DMS53 treated with DMSO at 0.1 percent for 48 hours (cell line): ENCODE measurements around the gene RNF31.

Source experiments
- DNase-seq: peaks from one replicate; lab custom pipeline; 2025; ENCODE audit not compliant: unreplicated experiment; lab: John Stamatoyannopoulos, UW

RNF31 gene

DNA sequence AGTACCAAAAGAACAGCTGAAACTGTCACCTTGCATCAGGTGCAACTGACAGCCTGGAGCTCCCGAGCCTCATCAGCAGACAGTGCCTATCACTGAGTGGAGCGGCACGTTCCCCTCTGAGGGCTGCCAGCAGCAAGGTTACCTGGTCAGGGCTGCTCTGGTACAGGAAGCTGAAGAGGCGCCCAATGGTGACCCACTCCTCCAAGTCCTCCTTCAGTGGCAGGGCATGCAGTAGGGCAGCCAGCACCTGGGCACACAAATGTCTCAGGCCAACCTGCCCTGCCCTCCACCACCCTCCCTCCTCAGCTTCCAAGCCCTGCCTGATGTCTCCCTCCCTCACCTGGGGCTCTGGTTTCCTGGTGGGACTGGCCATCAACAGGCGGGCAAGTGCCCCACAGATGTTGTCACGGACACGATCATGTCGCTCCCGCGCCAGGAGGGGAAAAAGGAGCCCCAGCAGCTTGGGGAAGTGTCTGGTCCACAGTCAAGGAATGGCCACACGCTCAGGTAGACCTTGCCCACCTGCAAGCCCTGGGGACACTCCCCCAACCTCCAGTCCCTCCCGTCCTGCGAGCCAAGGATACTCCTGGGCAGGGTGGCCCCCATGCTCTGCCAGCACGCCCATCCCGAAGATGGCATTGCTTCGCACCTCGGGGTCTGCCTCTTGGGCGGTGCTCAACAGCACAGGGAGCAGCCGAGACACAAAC lies 34.2 kb downstream of the RNF31 start:
- no peak for DNase-seq

DNA sequence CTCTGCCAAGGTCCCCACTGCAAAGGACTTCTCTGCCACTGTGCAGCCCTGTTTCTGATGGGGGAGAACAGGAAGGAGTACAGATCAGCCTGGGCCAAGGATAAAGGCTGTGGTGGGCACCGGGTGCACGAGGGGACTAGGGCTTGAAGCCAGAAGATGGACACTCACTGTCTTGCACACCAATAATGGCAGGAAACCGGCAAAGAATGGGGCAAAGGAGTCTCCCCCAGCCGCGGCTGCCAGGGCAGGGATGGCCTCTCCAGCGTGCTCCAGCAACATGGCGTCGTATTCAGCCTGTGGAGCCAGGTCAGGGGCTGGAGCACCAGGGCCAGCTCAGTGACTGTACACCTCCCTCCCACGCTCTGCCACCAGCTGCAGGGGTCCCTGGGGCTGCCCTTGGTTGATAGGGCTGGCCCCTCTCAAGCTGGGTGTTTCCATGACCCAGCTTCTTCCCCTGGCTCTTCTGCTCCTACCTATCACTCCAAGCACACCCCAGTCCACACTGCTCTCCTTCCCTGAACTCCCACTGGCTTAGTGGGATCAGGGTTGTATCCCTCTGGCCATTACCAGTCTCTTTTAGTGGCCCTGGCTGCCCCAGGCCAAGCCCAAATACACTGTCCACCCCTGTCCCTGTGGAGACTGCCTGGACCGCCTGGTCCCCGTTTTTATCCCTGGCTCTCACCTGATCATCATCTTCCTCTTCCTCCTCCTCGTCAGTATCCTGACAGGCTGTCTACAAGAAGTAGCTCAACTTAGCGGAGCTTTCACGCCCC lies 35.0 kb downstream of the RNF31 start:
- no peak for DNase-seq

DNA sequence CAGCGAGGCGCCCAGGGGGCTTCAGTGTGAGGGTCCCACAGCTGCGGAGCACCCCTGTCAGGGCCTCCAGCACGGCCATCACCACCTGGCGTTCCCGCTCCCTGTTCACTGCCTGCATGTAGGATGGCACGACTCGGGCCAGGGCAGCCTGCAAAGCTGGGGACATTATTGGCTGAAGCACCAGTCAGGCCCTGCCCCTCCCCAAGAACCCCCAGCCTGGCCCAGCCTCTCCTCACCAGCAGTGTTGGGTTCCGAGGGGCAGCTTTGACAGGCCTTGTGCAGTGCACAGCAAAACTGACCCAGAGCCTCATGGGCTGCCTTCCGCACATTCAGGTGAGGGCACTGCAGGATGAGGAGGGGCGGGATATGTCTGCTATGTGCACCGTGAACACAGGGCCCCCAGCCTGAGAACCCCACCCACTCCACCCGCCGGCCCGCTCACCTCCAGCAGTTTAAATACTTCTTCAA lies 35.8 kb downstream of the RNF31 start:
- no peak for DNase-seq

DNA sequence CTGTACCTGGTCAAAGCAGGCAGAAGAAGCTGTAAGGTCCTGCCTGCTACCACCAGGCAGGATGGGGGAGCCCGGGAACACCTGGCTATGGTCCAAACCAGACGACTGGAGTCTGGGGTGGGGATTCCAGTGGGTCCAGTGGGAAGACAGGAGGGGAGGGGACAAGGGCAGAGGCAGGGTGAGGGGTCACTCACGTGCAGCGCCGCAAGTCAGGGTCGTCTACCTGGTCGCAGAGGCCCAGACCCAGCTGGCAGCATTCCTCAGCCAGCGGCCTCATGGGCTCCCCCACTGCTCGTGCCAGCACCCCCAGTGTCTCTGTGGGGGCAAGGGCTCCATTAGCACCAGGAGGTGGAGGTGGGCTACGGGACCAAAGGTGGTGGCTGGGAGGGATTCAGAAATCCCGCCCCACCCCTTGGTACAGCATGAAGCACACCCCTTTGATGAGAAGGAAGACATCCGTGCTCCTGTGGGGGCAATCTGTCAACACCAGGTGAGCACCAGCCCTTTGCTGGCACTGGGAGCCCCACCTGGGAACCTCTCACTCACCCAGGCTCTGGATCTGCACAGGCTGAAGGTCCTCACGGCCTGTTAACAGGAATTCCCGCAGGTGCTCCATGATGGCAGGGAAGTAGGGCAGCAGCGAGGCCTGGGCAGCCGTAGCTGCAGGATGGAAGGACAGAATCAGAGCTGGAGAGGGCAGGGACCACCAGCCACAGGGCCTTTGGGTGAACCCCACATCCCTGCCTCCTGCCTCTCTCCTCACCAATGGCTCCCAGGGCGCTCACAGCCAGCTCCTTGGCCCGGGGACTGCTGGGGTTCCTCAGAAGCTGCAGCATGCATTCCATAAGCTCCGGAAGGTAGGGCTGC lies 37.0 kb downstream of the RNF31 start:
- no peak for DNase-seq

DNA sequence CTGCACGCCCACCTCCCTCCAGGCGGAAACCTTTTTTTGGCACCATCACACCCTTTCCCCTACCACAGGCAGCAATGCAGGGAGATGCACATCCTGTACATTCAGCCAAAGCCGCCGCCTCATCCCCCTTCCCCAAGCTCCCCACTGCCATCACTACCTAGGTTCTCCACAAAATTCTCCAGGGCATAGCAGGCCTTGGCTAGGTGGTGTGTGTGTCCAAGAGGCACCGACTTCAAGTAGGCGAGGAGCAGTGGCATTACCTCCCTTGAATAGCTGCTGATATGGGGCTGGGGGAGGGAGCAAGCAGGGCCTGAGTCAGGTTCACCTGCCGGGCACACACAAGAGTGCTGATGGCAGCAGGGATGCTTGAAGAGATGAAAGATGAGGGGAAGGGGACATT lies 37.7 kb downstream of the RNF31 start:
- DNase-seq: no peak

DNA sequence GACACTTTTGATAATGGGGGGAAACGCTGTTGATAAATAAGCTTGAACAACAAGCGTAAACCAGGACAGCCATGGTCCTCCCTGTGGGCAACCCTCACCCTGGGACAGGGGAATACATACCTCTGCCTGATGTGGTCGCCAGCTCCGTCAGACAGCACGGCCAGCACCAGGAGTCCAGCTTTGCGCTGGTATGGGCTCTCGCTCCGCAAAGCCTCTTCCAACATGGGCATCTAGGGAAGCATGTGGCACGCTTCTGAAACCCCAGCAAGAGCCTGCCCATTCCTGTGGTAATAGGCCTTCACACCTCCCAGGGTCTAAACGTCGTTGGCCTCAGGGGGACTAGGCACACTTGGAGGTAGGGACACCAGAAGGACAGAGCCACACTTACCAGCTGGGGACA lies 38.4 kb downstream of the RNF31 start:
- DNase-seq: no peak

DNA sequence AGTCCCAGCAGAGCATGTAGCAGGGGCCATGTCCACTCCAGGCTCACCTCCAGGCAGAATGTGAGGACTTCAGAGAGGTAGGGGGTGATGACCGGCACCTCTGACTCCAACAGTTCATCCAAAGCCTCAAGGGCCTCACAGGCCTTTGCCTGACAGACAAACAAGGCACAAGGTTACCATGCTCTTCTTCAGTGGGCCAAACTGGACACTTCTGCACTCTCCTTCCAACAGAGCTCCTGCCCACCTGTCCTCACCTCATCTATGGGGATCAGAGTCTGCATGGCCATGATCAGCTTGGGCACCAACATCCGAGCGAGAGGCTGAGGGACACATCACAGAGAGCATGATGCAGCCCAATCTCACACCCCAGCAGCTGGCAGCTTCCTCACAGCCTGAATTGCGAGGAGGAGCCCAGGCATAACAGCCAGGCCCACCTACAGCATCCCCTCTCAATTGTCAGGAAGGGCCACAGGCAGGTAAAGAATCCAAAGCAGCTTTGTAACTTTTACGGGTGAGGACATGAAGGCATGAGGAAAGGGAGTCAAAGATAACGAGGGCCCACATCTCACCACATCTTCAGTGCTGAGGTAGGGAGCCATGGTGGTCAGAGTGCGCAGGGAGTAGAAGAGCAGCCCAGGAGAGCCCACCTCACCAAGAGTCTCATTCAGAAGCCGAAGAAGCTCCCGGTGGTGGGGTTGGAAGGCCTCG lies 39.7 kb downstream of the RNF31 start:
- no peak for DNase-seq

DNA sequence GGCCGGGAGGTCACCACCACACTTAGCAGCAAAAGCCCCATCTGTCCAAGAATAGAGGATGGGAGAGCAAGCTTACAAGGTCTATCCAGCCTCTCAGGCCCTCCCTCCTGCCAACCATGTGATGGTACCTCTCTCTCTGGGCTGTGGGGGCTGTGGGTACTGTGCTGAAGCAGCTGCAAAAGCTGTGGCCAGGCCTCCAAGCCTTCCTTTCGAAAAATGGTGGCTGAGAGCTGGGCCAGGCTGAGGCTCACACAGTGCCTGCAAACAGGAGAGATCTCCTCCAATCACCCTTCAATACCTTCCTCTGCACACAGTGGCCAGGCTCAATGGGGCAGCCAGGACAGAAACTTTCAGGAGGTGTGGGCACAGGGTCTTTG lies 40.2 kb downstream of the RNF31 start:
- DNase-seq: no peak

DNA sequence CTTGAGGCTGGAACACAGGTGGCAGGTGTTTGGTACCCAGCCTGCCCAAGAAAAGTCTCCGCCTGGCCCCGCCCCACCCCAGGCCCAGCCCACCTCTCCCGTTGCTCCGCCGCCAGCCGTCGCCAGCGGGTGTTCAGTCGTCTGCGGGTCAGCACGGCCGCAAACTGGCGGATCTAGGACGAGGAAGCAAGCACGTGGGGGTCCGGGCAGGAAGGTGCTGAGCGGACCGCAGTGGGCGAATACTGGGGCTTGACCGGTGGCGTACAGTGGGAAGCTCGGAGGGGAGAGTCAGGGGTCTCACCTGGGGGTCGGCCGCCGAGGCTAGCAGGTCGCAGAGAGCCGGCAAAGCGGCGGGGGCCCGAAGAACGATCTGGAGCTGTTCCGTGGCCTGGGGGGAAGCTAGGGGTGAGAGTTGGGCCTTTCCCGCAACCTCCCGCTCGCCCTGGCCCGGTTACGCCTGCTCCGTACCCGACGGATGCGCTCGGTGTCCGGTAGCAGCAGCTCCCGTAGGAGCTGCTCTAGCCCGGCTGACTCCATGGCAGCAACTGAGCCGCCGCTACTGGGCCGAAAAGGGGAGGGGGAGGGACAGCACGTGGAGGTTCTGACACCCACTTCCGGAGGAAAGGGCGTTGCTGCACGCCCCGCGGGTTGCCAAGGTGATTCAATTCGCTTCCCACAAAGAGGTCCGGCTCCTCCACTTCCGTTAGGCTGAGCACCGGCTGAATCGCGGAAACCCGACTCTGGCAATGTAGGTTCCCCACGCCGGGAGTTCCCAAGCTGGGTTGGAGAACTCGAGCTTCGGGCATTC lies 41.2 kb downstream of the RNF31 start, which contains the start of gene IPO4:
IPO4 (minus strand) TSS at position 566 of the 808 bp plus-strand sequence; CDS start at position 537, 29 bp downstream.
- peak; percentile 87 for DNase-seq

DNA sequence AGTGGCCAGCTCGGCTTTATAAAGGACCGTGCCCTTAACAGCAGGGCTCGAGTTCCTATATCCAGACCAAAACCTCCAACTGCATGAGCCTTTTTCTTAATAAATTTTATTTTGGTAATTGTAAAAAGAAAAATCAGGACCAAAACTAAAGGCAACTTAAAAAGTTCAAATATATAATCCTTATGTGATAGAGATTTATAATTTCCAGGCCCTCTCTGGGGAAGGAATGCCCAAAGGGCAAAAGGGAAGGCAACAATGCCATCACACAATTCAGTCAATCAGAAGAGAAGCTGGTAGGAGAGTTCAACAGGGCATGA lies 41.7 kb downstream of the RNF31 start:
- no peak for DNase-seq

DNA sequence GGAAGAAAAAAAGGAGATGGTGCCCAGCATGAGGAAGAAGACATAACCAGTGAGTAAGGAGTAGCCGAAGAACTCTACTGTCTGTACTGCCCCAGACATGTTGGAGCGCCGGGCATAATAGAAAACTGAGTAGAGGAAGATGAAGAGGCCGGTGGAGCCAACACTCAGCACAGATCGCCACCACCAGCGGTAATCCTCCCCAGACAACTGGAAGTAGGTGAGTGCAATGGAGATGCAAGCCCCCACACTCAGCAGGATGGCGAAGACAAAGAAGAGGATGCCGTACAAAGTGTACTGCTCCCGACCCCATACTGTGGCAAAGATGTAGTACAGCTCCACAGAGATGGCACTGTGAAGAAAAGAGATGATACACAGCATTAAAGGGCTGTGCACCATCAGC lies 42.2 kb downstream of the RNF31 start:
- DNase-seq: no peak

DNA sequence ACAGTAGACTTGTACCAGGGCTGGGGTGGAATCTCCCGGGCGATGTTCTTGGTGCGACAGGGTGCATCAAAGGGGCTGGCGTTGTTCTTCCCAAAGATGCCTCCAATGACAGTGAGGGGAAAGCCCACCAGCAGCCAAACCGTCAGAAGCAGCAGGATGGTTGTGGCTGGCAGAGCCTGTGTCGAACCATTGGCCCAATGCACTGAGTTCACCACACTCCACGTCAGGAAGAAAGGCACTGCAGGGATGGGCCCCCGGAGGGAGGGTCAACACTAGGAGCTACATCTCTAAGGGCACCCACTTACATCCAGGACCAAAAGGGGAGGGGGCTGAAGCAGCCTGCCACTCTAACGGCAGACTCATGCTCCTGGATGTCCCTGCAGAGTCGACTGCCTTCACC lies 43.1 kb downstream of the RNF31 start:
- DNase-seq: no peak

DNA sequence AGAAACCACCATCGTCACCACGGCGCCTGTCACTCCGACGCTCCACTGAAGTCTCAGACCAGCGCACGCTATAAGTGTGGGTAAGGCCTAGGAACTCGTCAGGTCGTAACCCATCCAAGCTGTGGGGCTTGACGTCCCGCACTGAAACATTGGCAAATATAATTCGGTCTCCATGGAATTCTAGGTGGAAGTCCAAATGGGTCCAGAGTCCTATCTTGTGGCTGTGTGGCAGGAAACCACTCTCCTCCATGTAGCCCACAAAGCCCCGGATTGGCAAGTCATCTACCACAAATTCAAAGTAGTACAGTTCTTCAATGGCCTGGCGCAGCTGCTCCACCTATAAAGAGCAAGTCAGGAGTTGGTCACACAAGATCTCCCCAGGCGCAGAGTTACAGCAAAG lies 45.6 kb downstream of the RNF31 start:
- DNase-seq: no peak

DNA sequence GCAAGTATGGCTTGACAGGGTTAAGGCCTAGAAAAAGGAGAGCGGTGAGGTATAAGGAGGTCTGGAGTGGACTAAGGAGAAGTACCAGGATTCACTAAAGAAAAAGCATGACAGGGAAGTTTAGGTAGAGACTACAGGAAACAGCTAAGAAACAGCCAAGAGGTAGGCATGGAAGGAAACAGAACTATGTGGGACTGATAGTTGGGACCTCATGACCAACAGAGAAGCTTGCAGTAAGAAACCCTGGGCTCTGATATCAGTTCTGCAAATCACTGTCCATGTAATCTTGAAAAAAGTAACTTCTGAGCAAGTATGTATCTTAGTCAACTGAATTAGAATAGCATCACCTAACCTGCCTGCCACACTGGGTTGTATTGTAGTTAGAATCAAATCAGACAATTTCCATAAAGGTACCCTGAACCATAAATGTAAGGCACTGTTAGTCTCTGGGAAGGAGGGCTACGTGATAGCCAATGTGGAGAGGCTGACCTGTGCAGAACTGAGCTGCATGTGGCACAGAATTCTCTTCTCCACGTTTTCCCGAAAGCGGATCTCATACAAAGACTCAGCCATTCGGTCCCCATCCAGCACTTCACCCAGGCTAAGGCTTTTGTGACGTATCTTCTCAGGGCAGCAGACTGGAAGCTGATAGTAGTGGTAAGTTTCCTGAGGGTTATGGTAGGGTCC lies 47.0 kb downstream of the RNF31 start:
- no peak for DNase-seq

DNA sequence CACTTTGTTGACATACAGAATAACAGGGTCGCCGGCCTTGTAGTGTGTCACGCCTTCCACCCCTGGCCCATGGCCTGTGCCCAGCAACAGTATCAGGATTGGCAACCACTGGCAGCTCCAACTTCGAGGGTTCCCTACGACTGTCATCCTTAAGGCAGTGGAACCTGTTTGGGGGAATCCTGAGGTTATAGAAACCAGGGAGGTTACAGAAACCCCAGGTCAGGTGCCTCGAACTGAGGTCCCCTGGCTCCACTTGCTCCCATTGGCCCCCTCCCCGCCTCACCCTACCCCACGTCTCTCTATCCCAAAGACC lies 47.5 kb downstream of the RNF31 start:
- no peak for DNase-seq

DNA sequence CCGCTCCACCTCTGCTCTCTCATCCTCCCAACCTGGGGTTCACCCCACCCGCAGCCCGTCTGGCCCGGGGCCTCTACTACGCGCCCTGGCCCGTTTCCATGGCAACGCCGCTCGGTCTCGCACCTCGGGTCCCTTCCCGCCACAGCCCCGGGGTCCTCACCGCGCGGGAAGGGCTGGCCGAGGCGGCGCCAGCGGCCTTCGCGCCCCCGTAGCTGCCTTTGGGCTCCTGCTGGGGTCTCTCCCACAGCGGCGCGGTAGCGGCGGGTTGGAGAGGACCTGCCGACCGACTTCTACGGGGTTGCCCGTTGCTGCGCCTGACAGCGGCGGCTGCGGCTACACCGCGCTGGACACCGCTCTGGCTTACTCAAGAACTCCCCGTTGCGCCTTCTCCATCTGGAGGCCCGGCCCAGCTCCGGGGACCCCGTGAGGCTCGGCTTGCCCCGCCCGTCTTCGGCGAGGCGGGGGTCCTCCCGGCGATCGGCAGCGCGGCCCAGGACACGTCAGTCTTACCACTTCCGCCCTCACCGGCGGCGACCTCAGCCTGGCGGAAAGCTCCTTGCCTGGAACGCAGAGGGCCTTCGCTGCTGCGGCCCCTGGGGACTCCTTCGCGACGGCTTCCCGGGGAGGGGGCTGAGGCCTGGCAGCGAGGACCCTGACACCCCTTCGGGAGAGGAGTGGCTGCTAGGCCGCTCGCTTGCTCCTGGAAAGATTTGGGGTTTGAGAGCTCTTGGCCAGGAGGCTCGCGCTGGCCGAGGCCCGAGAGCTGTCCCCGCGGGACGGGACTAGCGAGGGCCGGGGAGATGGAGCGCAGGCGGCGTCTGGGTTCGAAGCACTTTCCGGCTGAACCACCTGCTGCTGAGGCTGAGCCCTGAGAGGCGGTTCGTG lies 48.1 kb downstream of the RNF31 start, which contains the start of gene TM9SF1:
TM9SF1 (minus strand) TSS at position 256 of the 885 bp plus-strand sequence. CDS start 422 bp downstream, outside the sequence.
- peak; percentile 60 for DNase-seq

DNA sequence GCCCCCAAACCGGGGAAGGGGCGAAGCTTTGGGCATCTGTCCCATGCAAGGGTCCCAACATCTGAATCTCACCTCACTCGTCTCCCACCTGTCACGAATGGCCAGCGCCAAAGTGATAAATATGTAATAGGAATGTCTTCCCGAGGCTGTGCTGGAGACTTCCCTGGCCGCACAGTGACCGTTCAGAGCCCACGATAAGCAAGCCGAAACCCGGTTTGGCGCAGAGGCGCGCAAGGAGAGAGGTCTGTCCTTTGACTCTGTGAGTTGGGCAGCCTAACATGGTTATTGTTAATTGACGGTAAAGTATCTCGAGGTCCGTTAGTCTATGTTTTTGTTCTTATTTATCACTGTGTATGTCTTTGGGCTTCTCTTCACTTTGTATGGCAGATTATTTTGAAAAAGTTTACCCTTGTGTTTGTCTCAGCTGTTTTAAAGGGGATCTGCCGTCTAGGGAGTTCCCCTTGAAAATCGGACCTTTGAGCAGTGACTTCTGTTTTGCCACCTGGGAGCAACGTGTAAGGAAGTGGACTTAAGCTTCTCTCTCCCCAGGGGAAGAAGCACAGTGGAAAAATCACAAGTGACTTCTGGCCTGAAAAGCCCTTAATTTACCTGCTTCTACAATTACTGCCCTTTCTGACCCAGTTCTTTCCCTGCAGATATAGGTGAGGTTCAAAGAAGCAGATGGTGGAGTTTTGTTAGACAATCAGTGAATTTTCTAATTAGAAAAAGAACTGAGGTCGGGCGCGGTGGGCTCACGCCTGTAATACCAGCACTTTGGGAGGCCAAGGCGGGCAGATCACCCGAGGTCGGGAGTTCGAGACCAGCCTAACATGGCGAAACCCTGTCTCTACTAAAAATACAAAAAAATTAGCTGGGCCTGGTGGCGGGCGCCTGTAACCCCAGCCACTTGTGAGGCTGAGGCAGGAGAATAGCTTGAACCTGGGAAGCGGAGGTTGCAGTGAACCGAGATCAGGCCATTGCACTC lies 49.1 kb downstream of the RNF31 start:
- no peak for DNase-seq

DNA sequence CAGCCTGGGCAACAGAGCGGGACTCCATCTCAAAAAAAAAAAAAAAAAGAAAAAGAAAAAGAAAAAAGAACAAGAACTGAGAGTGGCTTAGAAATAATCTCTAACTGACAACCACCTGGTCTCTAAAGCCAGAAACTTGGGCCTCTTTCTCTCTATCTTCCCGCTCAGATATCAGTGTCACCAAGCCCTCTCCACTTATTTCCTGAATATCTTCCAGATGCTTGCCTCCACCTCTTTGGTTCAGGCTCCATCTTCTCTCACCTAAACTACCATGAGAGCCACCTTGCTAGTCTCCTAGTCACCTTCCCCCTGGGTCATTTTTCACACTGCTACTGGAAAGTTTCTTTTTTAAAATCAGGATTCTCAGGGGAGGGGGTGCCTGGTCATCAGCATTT lies 49.8 kb downstream of the RNF31 start:
- no peak for DNase-seq
